Glomerular visceral epithelial cell (primary cell): Measurements from ENCODE around the gene CARD9.

ENCODE experiments used
- DNase-seq: peaks from one replicate; pipeline ENCODE4 v3.0.0-alpha.2; 2016; ENCODE audit errors: extremely low spot score

The CARD9 gene

GRCh38 chr9:136401173-136401922, 27.9 kb upstream of the CARD9 start:
- no peak for DNase-seq

GRCh38 chr9:136400038-136400834, 26.8 kb upstream of the CARD9 start, which contains the start of gene SNAPC4:
SNAPC4 (minus strand) TSS chr9:136400170; CDS start chr9:136398428, 1,742 bp downstream.
- DNase-seq: peak; percentile 91

- DNase-seq: peak; percentile 25
Observed at GRCh38 chr9:136399176-136400037, 25.9 kb upstream of the CARD9 start.

GRCh38 chr9:136398286-136398685, 24.8 kb upstream of the CARD9 start:
- no peak for DNase-seq

- no peak for DNase-seq
Observed at GRCh38 chr9:136397643-136398042, 24.2 kb upstream of the CARD9 start.

- DNase-seq: no peak
Observed at GRCh38 chr9:136396219-136396515, 22.7 kb upstream of the CARD9 start.

GRCh38 chr9:136395345-136396218, 22.1 kb upstream of the CARD9 start:
- DNase-seq: no peak

GRCh38 chr9:136395020-136395340, 21.5 kb upstream of the CARD9 start:
- no peak for DNase-seq

GRCh38 chr9:136394312-136395019, 21.0 kb upstream of the CARD9 start:
- DNase-seq: no peak

- DNase-seq: no peak
Observed at GRCh38 chr9:136393531-136393930, 20.1 kb upstream of the CARD9 start.

- no peak for DNase-seq
Observed at GRCh38 chr9:136392538-136393449, 19.3 kb upstream of the CARD9 start.

GRCh38 chr9:136391737-136392537, 18.5 kb upstream of the CARD9 start:
- no peak for DNase-seq

- no peak for DNase-seq
Observed at GRCh38 chr9:136389396-136389795, 15.9 kb upstream of the CARD9 start.

GRCh38 chr9:136387217-136387616, 13.7 kb upstream of the CARD9 start:
- DNase-seq: no peak

- no peak for DNase-seq
Observed at GRCh38 chr9:136386018-136386417, 12.5 kb upstream of the CARD9 start.

GRCh38 chr9:136385015-136385414, 11.5 kb upstream of the CARD9 start:
- no peak for DNase-seq

GRCh38 chr9:136383436-136383835, 10.0 kb upstream of the CARD9 start:
- DNase-seq: no peak

- no peak for DNase-seq
Observed at GRCh38 chr9:136381966-136382513, 8.6 kb upstream of the CARD9 start.

GRCh38 chr9:136381311-136381710, 7.8 kb upstream of the CARD9 start:
- DNase-seq: no peak
